HEK293T (cell line): ENCODE data around the gene NKX2-1.

Experiments
- CTCF ChIA-PET: fragments of 350-600 bp; formaldehyde crosslinking; extraction: SDS; loops from one replicate; lab custom pipeline; 2021; ENCODE audit warnings: antibody characterized with exemption, inconsistent platforms; lab: Yijun Ruan, JAX
- POLR2A ChIA-PET: fragments of 350-600 bp; formaldehyde crosslinking; extraction: SDS; loops from one replicate; lab custom pipeline; 2020; ENCODE audit warnings: antibody characterized with exemption, inconsistent platforms; lab: Yijun Ruan, JAX
- DNase-seq: peaks from one replicate; pipeline ENCODE4 v3.0.0; 2012; ENCODE audit warnings: mixed read lengths; ENCODE audit errors: extremely low spot score
- ARNT ChIP-seq: fragments of 450-650 bp; IDR thresholded peaks from 2 replicates; pipeline ENCODE4 v1.6.1; 2017; ENCODE audit warnings: mild to moderate bottlenecking
- BHLHE40 ChIP-seq: fragments of 450-650 bp; IDR thresholded peaks from 2 replicates; pipeline ENCODE4 v1.6.1; 2016; ENCODE audit warnings: mild to moderate bottlenecking, moderate library complexity, borderline replicate concordance
- CTBP1 ChIP-seq: fragments of 450-650 bp; IDR thresholded peaks from 2 replicates; pipeline ENCODE4 v1.6.1; 2016; ENCODE audit warnings: borderline replicate concordance
- ELF4 ChIP-seq: fragments of 450-650 bp; IDR thresholded peaks from 2 replicates; pipeline ENCODE4 v1.6.1; 2017; ENCODE audit warnings: antibody characterized with exemption
- FOXA1 ChIP-seq: fragments of 450-650 bp; IDR thresholded peaks from 2 replicates; pipeline ENCODE4 v1.6.1; 2016; ENCODE audit warnings: mild to moderate bottlenecking
- FOXK2 ChIP-seq: fragments of 450-650 bp; IDR thresholded peaks from 2 replicates; pipeline ENCODE4 v1.6.1; 2016; ENCODE audit warnings: mild to moderate bottlenecking
- FOXM1 ChIP-seq: fragments of 450-650 bp; IDR thresholded peaks from 2 replicates; pipeline ENCODE4 v1.6.1; 2017; ENCODE audit warnings: mild to moderate bottlenecking, borderline replicate concordance
- HDGF ChIP-seq: fragments of 450-650 bp; IDR thresholded peaks from 2 replicates; pipeline ENCODE4 v1.6.1; 2017; ENCODE audit warnings: antibody characterized with exemption, borderline replicate concordance
- L3MBTL2 ChIP-seq: fragments of 450-650 bp; conservative IDR thresholded peaks from 2 replicates; pipeline ENCODE4 v1.6.1; 2016; ENCODE audit warnings: mild to moderate bottlenecking
- LEF1 ChIP-seq: fragments of 450-650 bp; IDR thresholded peaks from 2 replicates; pipeline ENCODE4 v1.6.1; 2017; ENCODE audit warnings: mild to moderate bottlenecking, borderline replicate concordance
- NFRKB ChIP-seq: fragments of 450-650 bp; IDR thresholded peaks from 2 replicates; pipeline ENCODE4 v1.6.1; 2016; ENCODE audit warnings: mild to moderate bottlenecking, moderate library complexity
- PKNOX1 ChIP-seq: fragments of 450-650 bp; IDR thresholded peaks from 2 replicates; pipeline ENCODE4 v1.6.1; 2016
- SP1 ChIP-seq: fragments of 450-650 bp; IDR thresholded peaks from 2 replicates; pipeline ENCODE4 v1.6.1; 2017
- SUZ12 ChIP-seq: fragments of 450-650 bp; IDR thresholded peaks from 2 replicates; pipeline ENCODE4 v1.6.1; 2016; ENCODE audit warnings: mild to moderate bottlenecking
- TARDBP ChIP-seq: fragments of 450-650 bp; IDR thresholded peaks from 2 replicates; pipeline ENCODE4 v1.6.1; 2016
- ZNF384 ChIP-seq: fragments of 450-650 bp; IDR thresholded peaks from 2 replicates; pipeline ENCODE4 v1.6.1; 2016

NKX2-1 gene

GRCh38 chr14:36522347-36522971, 2.4 kb upstream of the NKX2-1 start:
- ChIA-PET POLR2A (no interaction called here), CTCF (interaction anchor here (0.6 to 2.2 kb wide), 3 partner anchors 31 to 453 kb away, joined by 3 to 5 read pairs (median 4); no protein-coding TSS in a partner anchor)
- DNase-seq, result no peak
- TF ChIP-seq ZNF384, result no peak
- no peak for TF ChIP-seq HDGF
- no peak for TF ChIP-seq PKNOX1
- no peak for TF ChIP-seq FOXK2
- TF ChIP-seq BHLHE40, result no peak
- TF ChIP-seq SP1, result no peak
- TF ChIP-seq FOXA1, result no peak
- no peak for TF ChIP-seq SUZ12
- TF ChIP-seq L3MBTL2, result no peak
- no peak for TF ChIP-seq CTBP1

- ChIA-PET POLR2A (no interaction called here), CTCF (interaction anchor here (0.6 to 2.2 kb wide), 7 partner anchors 63 to 676 kb away, joined by 3 to 5 read pairs (median 3); partner anchors contain the start of gene MIPOL1)
- DNase-seq, result no peak
- TF ChIP-seq SUZ12 (no peak), FOXM1 (no peak), ELF4 (no peak), FOXA1 (no peak), ARNT (no peak), CTBP1 (no peak), HDGF (no peak), BHLHE40 (no peak), NFRKB (no peak), LEF1 (no peak), TARDBP (no peak), L3MBTL2 (no peak)
These were observed 1.7 kb upstream of the NKX2-1 start for GRCh38 chr14:36521598-36522345.

- TF ChIP-seq L3MBTL2, result peak; percentile 56
- TF ChIP-seq FOXA1, result no peak
- peak; percentile 68 for DNase-seq
- ChIA-PET CTCF (interaction anchor here (0.7 to 1.5 kb wide), 6 partner anchors 32 to 677 kb away, joined by 3 to 5 read pairs (median 4); partner anchors contain the start of gene MIPOL1), POLR2A (interaction anchor here (1.2 kb wide), 1 partner anchor 18 kb away, joined by 4 read pairs; no protein-coding TSS in a partner anchor)
These were observed 831 bp upstream of the NKX2-1 start for GRCh38 chr14:36520601-36521525.

- TF ChIP-seq ARNT (no peak), FOXA1 (no peak), ELF4 (no peak), CTBP1 (no peak), HDGF (no peak), TARDBP (no peak), SUZ12 (no peak), BHLHE40 (no peak), ZNF384 (no peak), LEF1 (no peak), NFRKB (no peak)
- POLR2A ChIA-PET, result no interaction called here
- CTCF ChIA-PET, result interaction anchor here (0.7 to 1.5 kb wide), 2 partner anchors 29 to 449 kb away, joined by 3 to 5 read pairs; no protein-coding TSS in a partner anchor
- DNase-seq, result no peak
These were observed 1.2 kb downstream of the NKX2-1 start for GRCh38 chr14:36518586-36519430.

GRCh38 chr14:36518031-36518585, 1.9 kb downstream of the NKX2-1 start:
- CTCF ChIA-PET, result no interaction called here
- no peak for DNase-seq
- TF ChIP-seq SP1 (no peak), FOXM1 (no peak), NFRKB (no peak), SUZ12 (no peak), TARDBP (no peak), FOXK2 (no peak), ZNF384 (no peak), FOXA1 (no peak), ARNT (no peak), L3MBTL2 (no peak), HDGF (no peak), PKNOX1 (no peak), CTBP1 (no peak)
- POLR2A ChIA-PET, result no interaction called here
